Small intestine (tissue), 7 donors: ENCODE results near the gene ERC2. TPM values are rescaled to one million over a fixed set of nuclear protein-coding genes. Genes with fewer than 3 reads are reported as not detected.

Experiments
- DNase-seq, 2 donors: peaks; one replicate each; pipeline versions ENCODE4 v3.0.0 to v3.0.0-alpha.2; 2013
- FAIRE-seq: peaks from 2 replicates; lab custom pipeline; 2012; peaks lifted over from hg19 to GRCh38; lab: Jason Lieb, UNC
- H3K27ac ChIP-seq, 3 donors: one replicate each; pipeline ENCODE4 v1.5.1; 2013; ENCODE audit warnings: low read length in 2 of 3, mild to moderate bottlenecking in 2 of 3, control low read depth in 1 of 3, inconsistent platforms in 1 of 3, low read depth in 1 of 3, moderate library complexity in 1 of 3
- H3K27me3 ChIP-seq, 3 donors: one replicate each; pipeline ENCODE4 v1.6.1; 2013; ENCODE audit warnings: low read length in 3 of 3, inconsistent platforms in 1 of 3; ENCODE audit not compliant: control insufficient read depth in 3 of 3, insufficient read depth in 3 of 3
- H3K36me3 ChIP-seq, 3 donors: one replicate each; pipeline ENCODE4 v1.6.1; 2013; ENCODE audit warnings: low read length in 3 of 3, inconsistent platforms in 1 of 3, low read depth in 1 of 3, mild to moderate bottlenecking in 1 of 3, moderate library complexity in 1 of 3; ENCODE audit not compliant: control insufficient read depth in 3 of 3, insufficient read depth in 2 of 3
- H3K4me1 ChIP-seq, 3 donors: one replicate each; pipeline ENCODE4 v1.6.1; 2013; ENCODE audit warnings: low read length in 2 of 3, inconsistent platforms in 1 of 3, low read depth in 1 of 3, mild to moderate bottlenecking in 1 of 3, moderate library complexity in 1 of 3; ENCODE audit not compliant: control insufficient read depth in 3 of 3, insufficient read depth in 2 of 3
- H3K4me3 ChIP-seq, 3 donors: one replicate each; pipeline ENCODE4 v1.5.1; 2013; ENCODE audit warnings: low read length in 3 of 3, control low read depth in 1 of 3, inconsistent platforms in 1 of 3, low read depth in 1 of 3, mild to moderate bottlenecking in 1 of 3, moderate library complexity in 1 of 3
- H3K9me3 ChIP-seq, 2 donors: one replicate each; pipeline ENCODE4 v1.6.1; 2013; ENCODE audit warnings: low read depth in 1 of 2, low read length in 1 of 2; ENCODE audit not compliant: control insufficient read depth in 2 of 2, insufficient read depth in 1 of 2
- WGBS, 3 donors: extraction: QIAGEN DNeasy Blood & Tissue Kit; methylation state at CpG; one replicate each; pipeline ENCODE4 v1.1.7; 2013; 5-methylcytosine and 5-hydroxymethylcytosine counted together
- polyA plus RNA-seq, 4 donors: library from polyadenylated mRNA; stranded (reverse) in 3 of 4; unstranded in 1 of 4; fragments of 200-250 nt in 3 of 4; fragments of 120-200 nt in 1 of 4; gene quantifications; one replicate each; pipeline versions ENCODE4 v1.2.1 to v1.2.3, GENCODE V29; 2013
- donor health status: healthy with polysubstance abuse.
- donor health status: control.
- donor health status: control.
- donor health status: Bipolar disorder and iron deficiency.
- donor health status: healthy.

ERC2 gene
- polyA plus RNA-seq, 4 donors: 0.73 to 2.0 TPM; not detected in 2

GRCh38 chr3:55572816-55573215 lies 895.5 kb downstream of the ERC2 start:
- 85 to 92% (median 90%) methylated on average over 2 of the region's 2 CpGs for WGBS, 3 donors
- FAIRE-seq: no peak
- H3K9me3 ChIP-seq: peaks cover 0 to 4% of the 10 kb centered on the region in 2 donors

GRCh38 chr3:55571913-55572312 lies 896.4 kb downstream of the ERC2 start:
- Histone ChIP-seq H3K36me3 (no peaks in the 10 kb centered on the region), H3K27ac (no peak overlapping the region), H3K4me3 (no peak overlapping the region), H3K4me1 (no peaks in the 10 kb centered on the region), H3K9me3 (peaks cover 0 to 4% of the 10 kb centered on the region in 2 donors), H3K27me3 (no peaks in the 10 kb centered on the region)
- FAIRE-seq (no peak), DNase-seq (peak in 1 of 2 donors; percentile 30)
- 39 to 47% (median 39%) methylated on average over 10 of the region's 10 CpGs for WGBS, 3 donors

More at GRCh38 chr3:55572816-55573215, 895.5 kb downstream of the ERC2 start:
- Histone ChIP-seq H3K27ac (no peak overlapping the region), H3K4me1 (no peaks in the 10 kb centered on the region), H3K4me3 (no peak overlapping the region), H3K36me3 (no peaks in the 10 kb centered on the region), H3K27me3 (no peaks in the 10 kb centered on the region)
- no peak for DNase-seq

- no peak overlapping the region for H3K27ac ChIP-seq
- peaks cover 0 to 4% of the 10 kb centered on the region in 2 donors for H3K9me3 ChIP-seq
- no peak overlapping the region for H3K4me3 ChIP-seq
- H3K36me3 ChIP-seq: no peaks in the 10 kb centered on the region
- 33 to 47% (median 39%) methylated on average over 3 of the region's 3 CpGs for WGBS, 3 donors
- FAIRE-seq (no peak), DNase-seq (no peak)
- H3K4me1 ChIP-seq: no peaks in the 10 kb centered on the region
- H3K27me3 ChIP-seq: no peaks in the 10 kb centered on the region
These were observed 897.0 kb downstream of the ERC2 start for GRCh38 chr3:55571216-55571813.

DNA sequence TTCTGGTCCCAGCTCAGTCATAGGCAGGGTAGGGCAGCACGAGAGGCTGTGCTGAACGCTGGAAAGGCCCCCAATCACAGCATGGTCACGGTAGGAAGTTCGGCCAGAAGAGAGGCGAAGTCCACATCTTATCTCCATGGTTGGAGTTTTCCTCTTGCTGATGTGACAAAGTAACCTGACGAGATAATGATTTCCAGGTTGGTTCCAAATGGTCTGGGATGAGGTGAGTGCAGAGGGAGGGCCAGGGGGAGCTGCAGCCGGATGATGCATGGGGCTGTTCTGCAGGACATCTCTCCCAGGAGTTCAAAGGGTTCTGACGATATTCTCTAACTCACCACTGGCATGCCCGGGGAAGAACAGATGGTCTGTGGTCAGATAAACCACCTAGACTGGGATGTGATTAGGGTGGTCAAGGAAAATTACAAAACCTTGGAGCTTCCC lies 898.0 kb downstream of the ERC2 start:
- DNase-seq (peak in 1 of 2 donors; percentile 62), FAIRE-seq (no peak)
- WGBS, 3 donors: 38 to 67% (median 41%) methylated on average over 9 of the region's 9 CpGs
- no peaks in the 10 kb centered on the region for H3K27me3 ChIP-seq
- H3K36me3 ChIP-seq: no peaks in the 10 kb centered on the region
- H3K4me1 ChIP-seq: no peaks in the 10 kb centered on the region
- H3K27ac ChIP-seq: no peak overlapping the region
- no peak overlapping the region for H3K4me3 ChIP-seq
- peaks cover 0 to 4% of the 10 kb centered on the region in 2 donors for H3K9me3 ChIP-seq

GRCh38 chr3:55569033-55569599 lies 899.2 kb downstream of the ERC2 start:
- H3K4me1 ChIP-seq: no peaks in the 10 kb centered on the region
- no peak overlapping the region for H3K4me3 ChIP-seq
- peaks cover 0 to 4% of the 10 kb centered on the region in 2 donors for H3K9me3 ChIP-seq
- H3K36me3 ChIP-seq: no peaks in the 10 kb centered on the region
- no peaks in the 10 kb centered on the region for H3K27me3 ChIP-seq
- 61 to 78% (median 73%) methylated on average over 10 of the region's 10 CpGs for WGBS, 3 donors
- DNase-seq (no peak), FAIRE-seq (no peak)
- no peak overlapping the region for H3K27ac ChIP-seq

DNA sequence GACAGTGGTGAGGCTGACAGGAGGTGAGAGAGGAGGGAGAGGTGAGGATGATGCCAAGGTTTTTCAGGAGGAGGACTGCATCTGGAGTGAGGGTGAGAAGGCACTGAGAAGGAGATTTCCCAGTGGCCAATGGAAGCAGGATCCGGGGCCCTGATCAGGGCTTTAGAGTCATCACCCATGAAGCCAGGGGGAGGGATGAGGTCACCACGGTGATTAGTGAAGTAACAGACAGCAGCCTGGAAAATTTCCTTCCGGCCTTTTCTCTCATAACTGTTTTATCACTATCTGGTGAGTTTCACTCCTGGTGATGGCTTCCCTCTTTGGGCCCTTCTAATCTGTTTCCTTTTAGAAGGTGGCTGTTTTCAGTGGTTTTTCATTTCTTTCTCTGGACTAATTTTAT lies 900.7 kb downstream of the ERC2 start:
- Histone ChIP-seq H3K4me1 (no peaks in the 10 kb centered on the region), H3K9me3 (peaks cover 0 to 4% of the 10 kb centered on the region in 2 donors), H3K27me3 (no peaks in the 10 kb centered on the region), H3K36me3 (no peaks in the 10 kb centered on the region), H3K27ac (no peak overlapping the region), H3K4me3 (no peak overlapping the region)
- 67 to 85% (median 84%) methylated on average over 3 of the region's 3 CpGs for WGBS, 3 donors
- FAIRE-seq (no peak), DNase-seq (no peak)

GRCh38 chr3:55567121-55567520 lies 901.1 kb downstream of the ERC2 start:
- Histone ChIP-seq H3K9me3 (peaks cover 0 to 4% of the 10 kb centered on the region in 2 donors), H3K4me3 (no peak overlapping the region), H3K27ac (no peak overlapping the region), H3K36me3 (no peaks in the 10 kb centered on the region), H3K4me1 (no peaks in the 10 kb centered on the region), H3K27me3 (no peaks in the 10 kb centered on the region)
- FAIRE-seq: no peak
- DNase-seq: no peak
- WGBS, 3 donors: 96% methylated on average over 1 of the region's 1 CpG

- Histone ChIP-seq H3K9me3 (peaks cover 0 to 4% of the 10 kb centered on the region in 2 donors), H3K27me3 (no peaks in the 10 kb centered on the region), H3K27ac (no peak overlapping the region), H3K36me3 (no peaks in the 10 kb centered on the region), H3K4me3 (no peak overlapping the region), H3K4me1 (no peaks in the 10 kb centered on the region)
- 72 to 79% (median 73%) methylated on average over 3 of the region's 3 CpGs for WGBS, 3 donors
- FAIRE-seq: no peak
- DNase-seq: no peak
These were observed 902.7 kb downstream of the ERC2 start for GRCh38 chr3:55565521-55565920.
